CD8-positive, alpha-beta memory T cell (primary cell): ENCODE data around the gene SEC11A. TPM values are rescaled to one million over a fixed set of nuclear protein-coding genes. Genes with fewer than 3 reads are reported as not detected.
"Not testable (repeated sequence)": the region's sequence is repeated elsewhere in the genome, so short reads cannot be mapped to it uniquely, and the experiment has no call there.

ENCODE experiments used
- CTCF ChIA-PET: fragments of 350-600 bp; sonication (Branson Sonifier 250); formaldehyde crosslinking; loops from one replicate; lab custom pipeline; 2021; ENCODE audit warnings: antibody characterized with exemption; lab: Charles Lee
- POLR2A ChIA-PET: fragments of 350-600 bp; sonication (Branson Sonifier 250); formaldehyde crosslinking; loops from one replicate; lab custom pipeline; 2021; ENCODE audit warnings: antibody characterized with exemption; lab: Charles Lee
- DNase-seq, 5 donors: peaks; one replicate each; pipeline versions ENCODE4 v3.0.0 to v3.0.0-alpha.2; 2020 to 2022; ENCODE audit warnings: mixed read lengths in 1 of 5
- H3K27ac ChIP-seq: one replicate; pipeline ENCODE4 v1.7.0; 2013; ENCODE audit warnings: low read depth, mild to moderate bottlenecking, low read length, moderate library complexity
- H3K27me3 ChIP-seq: 2 replicates; pipeline ENCODE4 v1.7.0; 2013; ENCODE audit warnings: low read length, mild to moderate bottlenecking; ENCODE audit not compliant: insufficient read depth, poor library complexity, severe bottlenecking
- H3K36me3 ChIP-seq: 2 replicates; pipeline ENCODE4 v1.7.0; 2013; ENCODE audit warnings: mild to moderate bottlenecking, low read length, moderate library complexity; ENCODE audit not compliant: insufficient read depth
- H3K4me1 ChIP-seq: 2 replicates; pipeline ENCODE4 v1.7.0; 2013; ENCODE audit warnings: mild to moderate bottlenecking, low read length, moderate library complexity; ENCODE audit not compliant: insufficient read depth
- H3K4me3 ChIP-seq: 2 replicates; pipeline ENCODE4 v1.7.0; 2013; ENCODE audit warnings: mild to moderate bottlenecking, low read length
- H3K9me3 ChIP-seq: 2 replicates; pipeline ENCODE4 v1.7.0; 2013; ENCODE audit warnings: mild to moderate bottlenecking, low read length
- H3K27ac Mint-ChIP-seq, 8 donors: one replicate each; pipeline ENCODE4 v1.8.0; 2020 to 2021; ENCODE audit warnings: mixed read lengths in 8 of 8, mild to moderate bottlenecking in 6 of 8, inconsistent platforms in 3 of 8, moderate library complexity in 3 of 8
- H3K27me3 Mint-ChIP-seq, 2 donors: one replicate each; pipeline ENCODE4 v1.8.0; 2020 to 2021; ENCODE audit warnings: mixed read lengths in 2 of 2, mild to moderate bottlenecking in 1 of 2, moderate library complexity in 1 of 2
- H3K36me3 Mint-ChIP-seq, 3 donors: one replicate each; pipeline ENCODE4 v1.8.0; 2020 to 2021; ENCODE audit warnings: mixed read lengths in 3 of 3, inconsistent platforms in 1 of 3, mild to moderate bottlenecking in 1 of 3
- H3K4me1 Mint-ChIP-seq, 3 donors: one replicate each; pipeline ENCODE4 v1.8.0; 2020 to 2021; ENCODE audit warnings: mixed read lengths in 3 of 3, inconsistent platforms in 1 of 3, mild to moderate bottlenecking in 1 of 3
- H3K4me3 Mint-ChIP-seq, 7 donors: one replicate each; pipeline ENCODE4 v1.8.0; 2020 to 2021; ENCODE audit warnings: mixed read lengths in 7 of 7, mild to moderate bottlenecking in 6 of 7, moderate library complexity in 4 of 7, inconsistent platforms in 2 of 7
- H3K9me3 Mint-ChIP-seq, 5 donors: one replicate each; pipeline ENCODE4 v1.8.0; 2020 to 2022; ENCODE audit warnings: mixed read lengths in 5 of 5, mild to moderate bottlenecking in 3 of 5, moderate library complexity in 2 of 5, inconsistent platforms in 1 of 5
- polyA plus RNA-seq: library from polyadenylated mRNA; unstranded; fragments of 300-500 nt; fragmentation: Illumina TruSeq; gene quantifications from one replicate; pipeline ENCODE4 v1.2.3, GENCODE V29; 2021
- total RNA-seq, 2 experiments: library from RNA; stranded (reverse); gene quantifications; one replicate each; pipeline ENCODE4 v1.2.3, GENCODE V29; 2021

SEC11A gene
- total and polyA plus RNA-seq, 3 experiments from 2014 or later: 132 to 134 (median 133) TPM

GRCh38 chr15:84759018-84759417 lies 43.1 kb upstream of the SEC11A start:
- H3K27ac Mint-ChIP-seq: peak overlapping the region in 4 of 8 donors; percentile 22 to 69 (median 32)
- H3K27me3 Mint-ChIP-seq: peaks cover 0 to 1% of the 10 kb centered on the region in 2 donors
- Histone ChIP-seq H3K27me3 (no peaks in the 10 kb centered on the region), H3K4me3 (no peak overlapping the region), H3K36me3 (no peaks in the 10 kb centered on the region), H3K27ac (no peak overlapping the region), H3K9me3 (no peaks in the 10 kb centered on the region), H3K4me1 (peaks cover 58% of the 10 kb centered on the region)
- ChIA-PET POLR2A (interaction anchor here (0.6 kb wide), 1 partner anchor 50 kb away, joined by 3 read pairs; no protein-coding TSS in a partner anchor), CTCF (no interaction called here)
- DNase-seq: no peak
- peaks cover 0 to 4% (median 2%) of the 10 kb centered on the region in 3 donors for H3K36me3 Mint-ChIP-seq
- H3K4me1 Mint-ChIP-seq: peaks cover 21 to 29% (median 26%) of the 10 kb centered on the region in 3 donors
- peak overlapping the region in 1 of 7 donors; percentile 52 for H3K4me3 Mint-ChIP-seq
- no peaks in the 10 kb centered on the region for H3K9me3 Mint-ChIP-seq

GRCh38 chr15:84755736-84756527 lies 40.0 kb upstream of the SEC11A start:
- Histone ChIP-seq H3K27ac (no peak overlapping the region), H3K4me3 (no peak overlapping the region), H3K9me3 (no peaks in the 10 kb centered on the region), H3K36me3 (no peaks in the 10 kb centered on the region), H3K27me3 (no peaks in the 10 kb centered on the region), H3K4me1 (peaks cover 48% of the 10 kb centered on the region)
- Mint-ChIP-seq H3K36me3 (peaks cover 0 to 10% (median 7%) of the 10 kb centered on the region in 3 donors), H3K9me3 (no peaks in the 10 kb centered on the region), H3K27me3 (no peaks in the 10 kb centered on the region), H3K4me1 (peaks cover 42 to 55% (median 50%) of the 10 kb centered on the region in 3 donors), H3K4me3 (peak overlapping the region in 1 of 7 donors; percentile 43), H3K27ac (peak overlapping the region in 6 of 8 donors; percentile 4 to 66 (median 46))
- ChIA-PET CTCF (interaction anchor here (1.3 to 1.7 kb wide), 2 partner anchors 21 to 100 kb away, joined by 3 to 5 read pairs; no protein-coding TSS in a partner anchor), POLR2A (no interaction called here)
- DNase-seq: no peak

GRCh38 chr15:84754889-84755288 lies 39.0 kb upstream of the SEC11A start:
- H3K27ac Mint-ChIP-seq, H3K36me3 ChIP-seq, H3K36me3 Mint-ChIP-seq, H3K4me3 ChIP-seq, H3K27ac ChIP-seq, H3K27me3 ChIP-seq, H3K27me3 Mint-ChIP-seq, POLR2A ChIA-PET, CTCF ChIA-PET, DNase-seq, H3K9me3 Mint-ChIP-seq, H3K9me3 ChIP-seq: not testable (repeated sequence)
- Mint-ChIP-seq H3K4me3 (peak overlapping the region in 1 of 7 donors; percentile 19), H3K4me1 (peaks cover 51 to 66% (median 60%) of the 10 kb centered on the region in 3 donors)
- H3K4me1 ChIP-seq: peaks cover 48% of the 10 kb centered on the region

GRCh38 chr15:84752700-84753099 lies 36.8 kb upstream of the SEC11A start:
- Mint-ChIP-seq H3K36me3 (peaks cover 0 to 21% (median 5%) of the 10 kb centered on the region in 3 donors), H3K9me3 (no peaks in the 10 kb centered on the region), H3K4me3 (peak overlapping the region in 2 of 7 donors; percentile 14 to 57), H3K27ac (peak overlapping the region in 5 of 8 donors; percentile 19 to 74 (median 42)), H3K4me1 (peaks cover 61 to 76% (median 71%) of the 10 kb centered on the region in 3 donors), H3K27me3 (peaks cover 0 to under 1% of the 10 kb centered on the region in 2 donors)
- Histone ChIP-seq H3K4me1 (peaks cover 40% of the 10 kb centered on the region), H3K4me3 (no peak overlapping the region), H3K9me3 (no peaks in the 10 kb centered on the region), H3K36me3 (no peaks in the 10 kb centered on the region), H3K27ac (no peak overlapping the region), H3K27me3 (no peaks in the 10 kb centered on the region)
- no peak for DNase-seq
- POLR2A ChIA-PET: no interaction called here
- CTCF ChIA-PET: interaction anchor here (1.0 to 1.5 kb wide), 3 partner anchors 41 to 164 kb away, joined by 3 read pairs; no protein-coding TSS in a partner anchor

GRCh38 chr15:84752195-84752594 lies 36.3 kb upstream of the SEC11A start:
- DNase-seq: no peak
- H3K4me1 Mint-ChIP-seq: peaks cover 65 to 80% (median 74%) of the 10 kb centered on the region in 3 donors
- no peak overlapping the region for H3K27ac ChIP-seq
- H3K4me3 ChIP-seq: no peak overlapping the region
- CTCF ChIA-PET: interaction anchor here (1.0 to 1.5 kb wide), 3 partner anchors 40 to 164 kb away, joined by 3 read pairs; no protein-coding TSS in a partner anchor
- no peaks in the 10 kb centered on the region for H3K9me3 ChIP-seq
- H3K27ac Mint-ChIP-seq: peak overlapping the region in 6 of 8 donors; percentile 19 to 75 (median 49)
- H3K4me3 Mint-ChIP-seq: peak overlapping the region in 2 of 7 donors; percentile 14 to 57
- POLR2A ChIA-PET: interaction anchor here (0.5 to 1.1 kb wide), 3 partner anchors 9 to 36 kb away, joined by 3 to 4 read pairs (median 3); no protein-coding TSS in a partner anchor
- H3K27me3 ChIP-seq: no peaks in the 10 kb centered on the region
- H3K4me1 ChIP-seq: peaks cover 45% of the 10 kb centered on the region
- peaks cover 0 to 3% of the 10 kb centered on the region in 2 donors for H3K27me3 Mint-ChIP-seq
- no peaks in the 10 kb centered on the region for H3K36me3 ChIP-seq
- peaks cover 0 to 26% (median 5%) of the 10 kb centered on the region in 3 donors for H3K36me3 Mint-ChIP-seq
- no peaks in the 10 kb centered on the region for H3K9me3 Mint-ChIP-seq

GRCh38 chr15:84751721-84752120 lies 35.8 kb upstream of the SEC11A start:
- not testable (repeated sequence) for H3K9me3 ChIP-seq, H3K36me3 ChIP-seq, DNase-seq, H3K27ac ChIP-seq, H3K27me3 ChIP-seq, H3K27me3 Mint-ChIP-seq, H3K9me3 Mint-ChIP-seq, H3K4me3 ChIP-seq
- Mint-ChIP-seq H3K4me3 (peak overlapping the region in 1 of 7 donors; percentile 57), H3K27ac (peak overlapping the region in 2 of 8 donors; percentile 60 to 75), H3K36me3 (peaks cover 0 to 26% (median 5%) of the 10 kb centered on the region in 3 donors), H3K4me1 (peaks cover 65 to 78% (median 73%) of the 10 kb centered on the region in 3 donors)
- ChIA-PET CTCF (interaction anchor here (1.0 to 3.3 kb wide), 5 partner anchors 18 to 163 kb away, joined by 3 to 33 read pairs (median 3); partner anchors contain the start of gene SEC11A), POLR2A (interaction anchor here (0.5 to 1.1 kb wide), 3 partner anchors 8 to 35 kb away, joined by 3 to 4 read pairs (median 3); no protein-coding TSS in a partner anchor)
- peaks cover 48% of the 10 kb centered on the region for H3K4me1 ChIP-seq

- peaks cover 0 to 24% (median 5%) of the 10 kb centered on the region in 3 donors for H3K36me3 Mint-ChIP-seq
- peak overlapping the region; percentile 7 to 97 (median 66) for H3K27ac Mint-ChIP-seq
- peak overlapping the region; percentile 27 for H3K4me3 ChIP-seq
- ChIA-PET CTCF (interaction anchor here (1.3 to 3.3 kb wide), 5 partner anchors 29 to 178 kb away, joined by 3 to 33 read pairs (median 3); partner anchors contain the start of gene SEC11A), POLR2A (no interaction called here)
- no peaks in the 10 kb centered on the region for H3K36me3 ChIP-seq
- H3K4me1 Mint-ChIP-seq: peaks cover 62 to 78% (median 72%) of the 10 kb centered on the region in 3 donors
- H3K27me3 Mint-ChIP-seq: peaks cover 0 to 3% of the 10 kb centered on the region in 2 donors
- peak overlapping the region; percentile 28 for H3K27ac ChIP-seq
- no peak for DNase-seq
- no peaks in the 10 kb centered on the region for H3K27me3 ChIP-seq
- H3K9me3 ChIP-seq: no peaks in the 10 kb centered on the region
- no peaks in the 10 kb centered on the region for H3K9me3 Mint-ChIP-seq
- peaks cover 50% of the 10 kb centered on the region for H3K4me1 ChIP-seq
- peak overlapping the region; percentile 51 to 98 (median 95) for H3K4me3 Mint-ChIP-seq
Measured at GRCh38 chr15:84750583-84751092, 34.7 kb upstream of the SEC11A start.
